OCI-LY7 (cell line): Measurements from ENCODE around the gene ATXN1.

Experiments
- EZH2phosphoT487 ChIP-seq: fragments of 200-600 bp; sonication (generic); IDR thresholded peaks from 2 replicates; pipeline ENCODE4 v1.6.1; 2018; ENCODE audit warnings: low read depth, borderline replicate concordance, mild to moderate bottlenecking, mixed run types, antibody characterized with exemption, low read length, moderate library complexity, mixed read lengths
- TF ChIP-seq, protein P1 (sequence below): fragments of 200-600 bp; sonication (generic); conservative IDR thresholded peaks from 2 replicates; pipeline ENCODE4 v1.5.1; 2014; ENCODE audit warnings: mild to moderate bottlenecking, antibody characterized with exemption, low read length, moderate library complexity, mixed read lengths

DNA sequence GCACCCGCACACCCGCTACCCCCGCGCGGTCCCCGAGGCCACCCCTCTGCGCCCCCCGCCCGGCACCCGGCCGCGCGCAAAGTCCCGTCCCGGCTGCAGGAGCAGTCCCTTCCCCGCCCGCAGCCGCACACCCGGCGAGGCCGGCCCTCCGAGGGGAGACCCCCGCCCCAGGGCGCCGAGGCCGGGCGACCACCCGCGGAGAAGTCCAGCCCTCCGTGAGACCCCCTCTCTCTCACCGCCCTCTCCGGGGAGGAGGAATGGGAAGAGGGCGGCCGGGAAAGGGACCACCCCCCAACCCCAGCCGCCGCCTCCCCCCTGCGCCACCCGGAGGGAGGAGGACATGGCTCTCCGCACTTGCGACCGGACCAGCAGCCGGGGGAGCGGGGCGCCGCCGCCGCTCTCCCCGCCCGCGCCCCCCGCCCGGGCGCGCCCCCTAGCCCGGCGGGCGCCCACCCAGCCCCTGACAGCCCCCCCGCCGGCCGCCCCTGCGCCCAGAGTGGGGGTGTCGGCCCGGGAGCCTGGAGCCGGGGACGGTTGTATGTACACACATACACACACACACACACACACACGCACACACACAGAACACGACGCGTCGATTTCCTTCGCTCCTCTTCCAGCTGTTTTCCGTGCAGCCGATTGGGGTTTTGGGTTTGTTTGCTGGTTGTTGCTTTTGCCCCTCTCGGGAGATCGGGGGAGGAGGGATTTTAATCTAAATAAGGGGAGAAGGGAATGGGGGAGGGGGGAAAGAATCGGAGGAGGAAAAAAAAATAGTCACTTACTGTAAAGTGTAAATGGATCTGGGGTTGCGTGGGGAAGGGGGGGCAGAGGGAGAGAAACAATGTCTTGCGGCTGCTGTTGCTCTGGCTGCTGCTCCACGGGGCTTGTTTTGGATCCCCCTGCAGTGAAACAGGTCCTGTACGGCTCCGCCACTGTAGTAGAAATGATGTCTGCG, at the start of gene ATXN1:
- TF ChIP-seq, protein P1, sequence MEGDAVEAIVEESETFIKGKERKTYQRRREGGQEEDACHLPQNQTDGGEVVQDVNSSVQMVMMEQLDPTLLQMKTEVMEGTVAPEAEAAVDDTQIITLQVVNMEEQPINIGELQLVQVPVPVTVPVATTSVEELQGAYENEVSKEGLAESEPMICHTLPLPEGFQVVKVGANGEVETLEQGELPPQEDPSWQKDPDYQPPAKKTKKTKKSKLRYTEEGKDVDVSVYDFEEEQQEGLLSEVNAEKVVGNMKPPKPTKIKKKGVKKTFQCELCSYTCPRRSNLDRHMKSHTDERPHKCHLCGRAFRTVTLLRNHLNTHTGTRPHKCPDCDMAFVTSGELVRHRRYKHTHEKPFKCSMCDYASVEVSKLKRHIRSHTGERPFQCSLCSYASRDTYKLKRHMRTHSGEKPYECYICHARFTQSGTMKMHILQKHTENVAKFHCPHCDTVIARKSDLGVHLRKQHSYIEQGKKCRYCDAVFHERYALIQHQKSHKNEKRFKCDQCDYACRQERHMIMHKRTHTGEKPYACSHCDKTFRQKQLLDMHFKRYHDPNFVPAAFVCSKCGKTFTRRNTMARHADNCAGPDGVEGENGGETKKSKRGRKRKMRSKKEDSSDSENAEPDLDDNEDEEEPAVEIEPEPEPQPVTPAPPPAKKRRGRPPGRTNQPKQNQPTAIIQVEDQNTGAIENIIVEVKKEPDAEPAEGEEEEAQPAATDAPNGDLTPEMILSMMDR, result no peak
- TF ChIP-seq EZH2phosphoT487, result no peak
